ENCODE data around the gene GDI2. TPM values are rescaled to one million over a fixed set of nuclear protein-coding genes. Genes with fewer than 3 reads are reported as not detected.
A peak's percentile ranks its signal among the peaks of the same experiment; 100 is the strongest.

The GDI2 gene
- total RNA-seq, 1 experiment from 2014 or later: 200 TPM

- POLR2A ChIA-PET: interaction anchor here (0.6 kb wide), 1 partner anchor 1639 kb away, joined by 3 read pairs; no protein-coding TSS in a partner anchor
- Mint-ChIP-seq H3K27me3 (ENCODE audit: insufficient read depth, unreplicated experiment) (no peaks in the 10 kb centered on the region), H3K9me3 (ENCODE audit: unreplicated experiment) (no peaks in the 10 kb centered on the region), H3K36me3 (ENCODE audit: insufficient read depth, unreplicated experiment) (peaks cover 4% of the 10 kb centered on the region), H3K4me3 (ENCODE audit: unreplicated experiment) (no peak overlapping the region), H3K27ac (ENCODE audit: low read depth, unreplicated experiment) (no peak overlapping the region), H3K4me1 (ENCODE audit: insufficient read depth, unreplicated experiment) (peaks cover 5% of the 10 kb centered on the region)
- intact Hi-C loops (cut with micrococcal nuclease): no loop called here
- CTCF ChIA-PET: interaction anchor here (0.6 kb wide), 2 partner anchors 63 to 131 kb away, joined by 3 read pairs; no protein-coding TSS in a partner anchor
- no peak for TF ChIP-seq CTCF (IDR thresholded peaks at IDR 0.05; ENCODE audit: unreplicated experiment)
- no peak for DNase-seq (ENCODE audit: unreplicated experiment)
- no TSS peak for BruUV-seq (replicated peaks)
Observed at GRCh38 chr10:5817322-5818047, 4.3 kb upstream of the GDI2 start.

GRCh38 chr10:5816170-5816569 lies 2.9 kb upstream of the GDI2 start:
- H3K4me1 Mint-ChIP-seq (ENCODE audit: insufficient read depth, unreplicated experiment): peaks cover 9% of the 10 kb centered on the region
- no TSS peak for BruUV-seq (replicated peaks)
- no peak for DNase-seq (ENCODE audit: unreplicated experiment)
- intact Hi-C loops (cut with micrococcal nuclease): no loop called here
- H3K27ac Mint-ChIP-seq (ENCODE audit: low read depth, unreplicated experiment): no peak overlapping the region
- ChIA-PET POLR2A (no interaction called here), CTCF (no interaction called here)
- H3K4me3 Mint-ChIP-seq (ENCODE audit: unreplicated experiment): no peak overlapping the region
- peaks cover 11% of the 10 kb centered on the region for H3K36me3 Mint-ChIP-seq (ENCODE audit: insufficient read depth, unreplicated experiment)
- H3K27me3 Mint-ChIP-seq (ENCODE audit: insufficient read depth, unreplicated experiment): no peaks in the 10 kb centered on the region
- no peaks in the 10 kb centered on the region for H3K9me3 Mint-ChIP-seq (ENCODE audit: unreplicated experiment)
- no peak for TF ChIP-seq CTCF (IDR thresholded peaks at IDR 0.05; ENCODE audit: unreplicated experiment)

- TF ChIP-seq CTCF (IDR thresholded peaks at IDR 0.05; ENCODE audit: unreplicated experiment): no peak
- CTCF ChIA-PET: interaction anchor here (0.6 to 0.7 kb wide), 2 partner anchors 72 to 163 kb away, joined by 3 to 4 read pairs; no protein-coding TSS in a partner anchor
Observed at GRCh38 chr10:5814110-5815107, 1.2 kb upstream of the GDI2 start.

GRCh38 chr10:5813091-5813340 lies 218 bp downstream of the GDI2 start:
- intact Hi-C loops (cut with micrococcal nuclease): loop anchor here (1.0 to 5.0 kb wide), 4 partner anchors 40 to 126 kb away; partner anchors contain the start of gene ANKRD16
- peaks cover 11% of the 10 kb centered on the region for H3K36me3 Mint-ChIP-seq (ENCODE audit: insufficient read depth, unreplicated experiment)
- H3K4me3 Mint-ChIP-seq (ENCODE audit: unreplicated experiment): peak overlapping the region; percentile 84
- DNase-seq (ENCODE audit: unreplicated experiment): no peak
- H3K27ac Mint-ChIP-seq (ENCODE audit: low read depth, unreplicated experiment): peak overlapping the region; percentile 30
- H3K9me3 Mint-ChIP-seq (ENCODE audit: unreplicated experiment): no peaks in the 10 kb centered on the region
- ChIA-PET POLR2A (interaction anchor here (0.7 to 6.9 kb wide), 25 partner anchors 9 to 400 kb away, joined by 3 to 118 read pairs (median 6); partner anchors contain the start of genes ANKRD16 and FBH1), CTCF (interaction anchor here (0.6 kb wide), 1 partner anchor 130 kb away, joined by 3 read pairs; no protein-coding TSS in a partner anchor)
- no peaks in the 10 kb centered on the region for H3K27me3 Mint-ChIP-seq (ENCODE audit: insufficient read depth, unreplicated experiment)
- H3K4me1 Mint-ChIP-seq (ENCODE audit: insufficient read depth, unreplicated experiment): peaks cover 29% of the 10 kb centered on the region
- TF ChIP-seq CTCF (IDR thresholded peaks at IDR 0.05; ENCODE audit: unreplicated experiment): no peak
- no TSS peak for BruUV-seq (replicated peaks)

More at GRCh38 chr10:5814110-5815107, 1.2 kb upstream of the GDI2 start:
- H3K4me1 Mint-ChIP-seq (ENCODE audit: insufficient read depth, unreplicated experiment): peaks cover 25% of the 10 kb centered on the region
- H3K4me3 Mint-ChIP-seq (ENCODE audit: unreplicated experiment): peak overlapping the region; percentile 84
- intact Hi-C loops (cut with micrococcal nuclease): loop anchor here (5.0 kb wide), 2 partner anchors 73 to 127 kb away; partner anchors contain the start of gene ANKRD16
- peak; percentile 29 for DNase-seq (ENCODE audit: unreplicated experiment)
- BruUV-seq (replicated peaks): no TSS peak
- H3K27me3 Mint-ChIP-seq (ENCODE audit: insufficient read depth, unreplicated experiment): no peaks in the 10 kb centered on the region
- H3K27ac Mint-ChIP-seq (ENCODE audit: low read depth, unreplicated experiment): peak overlapping the region; percentile 30
- peaks cover 11% of the 10 kb centered on the region for H3K36me3 Mint-ChIP-seq (ENCODE audit: insufficient read depth, unreplicated experiment)
- H3K9me3 Mint-ChIP-seq (ENCODE audit: unreplicated experiment): no peaks in the 10 kb centered on the region
- POLR2A ChIA-PET: interaction anchor here (0.6 to 6.9 kb wide), 24 partner anchors 8 to 664 kb away, joined by 3 to 118 read pairs (median 6); partner anchors contain the start of genes ANKRD16 and FBH1
